Measurements from ENCODE around the gene SMYD4.

DNA sequence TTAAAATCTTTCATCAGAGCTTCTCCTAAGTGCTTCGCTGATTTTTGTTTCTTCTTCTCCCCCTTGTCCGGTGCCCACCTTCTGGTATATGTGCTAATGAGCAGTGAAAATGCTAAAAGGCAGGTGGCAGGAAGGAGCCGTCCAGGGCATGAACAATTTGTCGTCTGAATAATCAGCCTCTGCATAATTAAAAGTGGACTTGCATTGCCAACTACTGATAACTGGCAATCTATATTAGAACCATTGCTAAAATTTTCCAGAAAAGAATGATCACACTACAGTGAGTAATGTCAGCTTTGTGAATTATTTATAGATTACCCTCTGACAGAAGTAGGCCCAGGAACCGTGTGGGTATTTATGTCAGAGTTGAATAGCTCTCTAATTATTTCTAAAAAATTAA is 39.8 kb downstream of the SMYD4 start:
- TF ChIP-seq, protein P1, sequence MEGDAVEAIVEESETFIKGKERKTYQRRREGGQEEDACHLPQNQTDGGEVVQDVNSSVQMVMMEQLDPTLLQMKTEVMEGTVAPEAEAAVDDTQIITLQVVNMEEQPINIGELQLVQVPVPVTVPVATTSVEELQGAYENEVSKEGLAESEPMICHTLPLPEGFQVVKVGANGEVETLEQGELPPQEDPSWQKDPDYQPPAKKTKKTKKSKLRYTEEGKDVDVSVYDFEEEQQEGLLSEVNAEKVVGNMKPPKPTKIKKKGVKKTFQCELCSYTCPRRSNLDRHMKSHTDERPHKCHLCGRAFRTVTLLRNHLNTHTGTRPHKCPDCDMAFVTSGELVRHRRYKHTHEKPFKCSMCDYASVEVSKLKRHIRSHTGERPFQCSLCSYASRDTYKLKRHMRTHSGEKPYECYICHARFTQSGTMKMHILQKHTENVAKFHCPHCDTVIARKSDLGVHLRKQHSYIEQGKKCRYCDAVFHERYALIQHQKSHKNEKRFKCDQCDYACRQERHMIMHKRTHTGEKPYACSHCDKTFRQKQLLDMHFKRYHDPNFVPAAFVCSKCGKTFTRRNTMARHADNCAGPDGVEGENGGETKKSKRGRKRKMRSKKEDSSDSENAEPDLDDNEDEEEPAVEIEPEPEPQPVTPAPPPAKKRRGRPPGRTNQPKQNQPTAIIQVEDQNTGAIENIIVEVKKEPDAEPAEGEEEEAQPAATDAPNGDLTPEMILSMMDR (conservative IDR thresholded peaks at IDR 0.05; ENCODE audit: low read depth, low read length), result no peak
- no peak for TF ChIP-seq EZH2 (IDR thresholded peaks at IDR 0.05; ENCODE audit: low read length, unreplicated experiment)
- no peak for TF ChIP-seq EZH2phosphoT487 (IDR thresholded peaks at IDR 0.05; ENCODE audit: borderline replicate concordance, low read length)

Measured in PC-3 (cell line).